Trophoblast cell (in vitro differentiated cells and primary cell): Measurements from ENCODE around the gene AFG3L2.

Experiments used
- DNase-seq, 2 donors: peaks; one replicate each; pipeline ENCODE4 v3.0.0-alpha.2; 2016
- H2AFZ ChIP-seq: 2 replicates; pipeline ENCODE4 v1.6.1; 2013; ENCODE audit warnings: low read length, moderate library complexity, mild to moderate bottlenecking; ENCODE audit not compliant: insufficient read depth, poor library complexity
- H2AK5ac ChIP-seq: 2 replicates; pipeline ENCODE4 v1.6.1; 2013; ENCODE audit warnings: mild to moderate bottlenecking, low read length
- H2BK120ac ChIP-seq: 2 replicates; pipeline ENCODE4 v1.6.1; 2013; ENCODE audit warnings: low read length, mild to moderate bottlenecking, moderate library complexity; ENCODE audit not compliant: insufficient read depth, poor library complexity
- H2BK12ac ChIP-seq: 2 replicates; pipeline ENCODE4 v1.6.1; 2013; ENCODE audit warnings: mild to moderate bottlenecking, low read length, moderate library complexity
- H2BK5ac ChIP-seq: 2 replicates; pipeline ENCODE4 v1.6.1; 2013; ENCODE audit warnings: low read length, low read depth, moderate library complexity, mild to moderate bottlenecking; ENCODE audit not compliant: poor library complexity
- H3K14ac ChIP-seq: 2 replicates; pipeline ENCODE4 v1.6.1; 2013; ENCODE audit warnings: mild to moderate bottlenecking, low read length
- H3K18ac ChIP-seq: 2 replicates; pipeline ENCODE4 v1.6.1; 2013; ENCODE audit warnings: mild to moderate bottlenecking, low read length
- H3K23ac ChIP-seq: 2 replicates; pipeline ENCODE4 v1.6.1; 2013; ENCODE audit warnings: low read length
- H3K27ac ChIP-seq: 2 replicates; pipeline ENCODE4 v1.5.1; 2013; ENCODE audit warnings: low read depth, mild to moderate bottlenecking, inconsistent platforms, low read length, moderate library complexity
- H3K27me3 ChIP-seq: 2 replicates; pipeline ENCODE4 v1.6.1; 2013; ENCODE audit warnings: inconsistent platforms, mild to moderate bottlenecking, low read length, moderate library complexity; ENCODE audit not compliant: insufficient read depth
- H3K36me3 ChIP-seq, 2 experiments: 1 replicate in 1 of 2; 2 replicates in 1 of 2; pipeline ENCODE4 v1.6.1; 2013; ENCODE audit warnings: low read length in 2 of 2, mild to moderate bottlenecking in 2 of 2, moderate library complexity in 1 of 2; ENCODE audit not compliant: insufficient read depth in 2 of 2, control insufficient read depth in 1 of 2
- H3K4ac ChIP-seq: 2 replicates; pipeline ENCODE4 v1.6.1; 2013; ENCODE audit warnings: low read depth, mild to moderate bottlenecking, low read length, moderate library complexity
- H3K4me1 ChIP-seq, 2 experiments: 1 replicate in 1 of 2; 2 replicates in 1 of 2; pipeline ENCODE4 v1.6.1; 2013; ENCODE audit warnings: low read length in 2 of 2, mild to moderate bottlenecking in 2 of 2, moderate library complexity in 1 of 2; ENCODE audit not compliant: insufficient read depth in 2 of 2, control insufficient read depth in 1 of 2
- H3K4me2 ChIP-seq: 2 replicates; pipeline ENCODE4 v1.6.1; 2013; ENCODE audit warnings: inconsistent platforms, mild to moderate bottlenecking, low read length, moderate library complexity
- H3K4me3 ChIP-seq: 2 replicates; pipeline ENCODE4 v1.5.1; 2013; ENCODE audit warnings: mild to moderate bottlenecking, low read depth, low read length, inconsistent platforms
- H3K79me1 ChIP-seq: one replicate; pipeline ENCODE4 v1.6.1; 2013; ENCODE audit warnings: low read length
- H3K79me2 ChIP-seq: 2 replicates; pipeline ENCODE4 v1.6.1; 2013; ENCODE audit warnings: low read length, mild to moderate bottlenecking; ENCODE audit not compliant: control insufficient read depth, insufficient read depth, poor library complexity
- H3K9ac ChIP-seq: 2 replicates; pipeline ENCODE4 v1.6.1; 2013; ENCODE audit warnings: mild to moderate bottlenecking, low read length
- H3K9me3 ChIP-seq: 2 replicates; pipeline ENCODE4 v1.6.1; 2013; ENCODE audit warnings: low read depth, mild to moderate bottlenecking, control low read depth, inconsistent platforms, low read length; ENCODE audit not compliant: insufficient read depth
- H4K12ac ChIP-seq: 2 replicates; pipeline ENCODE4 v1.6.1; 2013; ENCODE audit warnings: low read depth, mild to moderate bottlenecking, low read length, moderate library complexity
- H4K8ac ChIP-seq: 2 replicates; pipeline ENCODE4 v1.6.1; 2013; ENCODE audit warnings: low read depth, mild to moderate bottlenecking, low read length, moderate library complexity
- H4K91ac ChIP-seq: one replicate; pipeline ENCODE4 v1.6.1; 2013; ENCODE audit warnings: low read depth, mild to moderate bottlenecking, low read length, moderate library complexity
- WGBS: extraction: QIAGEN DNeasy Blood & Tissue Kit; methylation state at CpG from one replicate; pipeline ENCODE4 v1.1.7; 2013; ENCODE audit warnings: missing lambda C conversion rate; ENCODE audit not compliant: insufficient read length, insufficient coverage; ENCODE audit errors: extremely low coverage; 5-methylcytosine and 5-hydroxymethylcytosine counted together

AFG3L2 gene

DNA sequence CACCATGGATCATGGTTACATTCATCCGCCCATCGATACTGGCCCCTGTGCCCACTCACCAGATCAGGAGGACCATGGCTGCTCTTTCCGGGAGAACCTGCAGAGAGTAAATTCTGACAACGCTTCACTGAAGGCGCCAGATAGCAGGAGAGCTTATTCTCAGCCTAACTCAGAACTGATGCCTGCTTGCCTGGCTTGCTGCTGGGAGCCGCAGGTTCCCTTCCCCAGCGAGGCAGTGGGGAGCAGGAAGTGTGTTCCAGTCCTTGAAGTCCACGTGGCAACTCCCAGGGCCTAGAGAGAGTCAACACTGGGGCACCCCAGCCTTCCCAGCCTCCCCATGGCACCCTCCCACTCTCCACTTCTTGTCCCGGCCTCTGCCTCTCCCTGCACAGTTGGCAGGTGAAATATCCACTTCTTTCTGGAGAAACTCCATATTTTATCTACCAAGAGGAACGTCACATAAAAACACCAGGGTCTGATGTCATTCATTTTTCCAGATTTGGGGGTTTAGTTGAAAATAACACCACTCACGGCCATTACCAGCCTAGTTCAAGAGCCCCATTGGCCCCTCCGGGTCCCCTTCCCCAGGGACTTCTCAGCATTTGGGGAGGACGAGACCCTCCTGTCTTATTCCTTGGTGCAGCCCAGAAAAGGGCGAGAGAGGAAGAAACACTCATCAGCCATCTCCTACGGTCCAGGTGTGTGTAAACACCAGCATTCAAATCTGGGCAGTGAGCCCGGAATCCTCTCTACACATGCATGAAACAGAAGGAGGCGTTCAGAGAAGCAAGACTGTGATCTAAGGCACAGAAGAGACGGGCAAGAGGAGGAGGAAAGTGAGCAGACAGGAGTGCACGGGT is 72.4 kb downstream of the AFG3L2 start:
- H3K9me3 ChIP-seq: no peaks in the 10 kb centered on the region
- H3K79me2 ChIP-seq: peaks cover 11% of the 10 kb centered on the region
- no peak overlapping the region for H4K12ac ChIP-seq
- no CpG with 5 or more reads among the region's 19 CpGs for WGBS
- H4K8ac ChIP-seq: no peak overlapping the region
- H3K36me3 ChIP-seq: peaks cover 0 to 2% of the 10 kb centered on the region in 2 experiments
- H3K27ac ChIP-seq: no peak overlapping the region
- H3K79me1 ChIP-seq: peaks cover 15% of the 10 kb centered on the region
- peaks cover 2 to 16% of the 10 kb centered on the region in 2 experiments for H3K4me1 ChIP-seq
- no peak overlapping the region for H2BK12ac ChIP-seq
- no peak overlapping the region for H3K14ac ChIP-seq
- no peak overlapping the region for H3K4me3 ChIP-seq
- H3K23ac ChIP-seq: no peak overlapping the region
- H2BK120ac ChIP-seq: no peak overlapping the region
- no peak overlapping the region for H3K4me2 ChIP-seq
- H4K91ac ChIP-seq: no peak overlapping the region
- H3K27me3 ChIP-seq: no peaks in the 10 kb centered on the region
- no peak overlapping the region for H2AK5ac ChIP-seq
- no peak overlapping the region for H3K18ac ChIP-seq
- H2BK5ac ChIP-seq: no peak overlapping the region
- no peak overlapping the region for H3K4ac ChIP-seq
- H2AFZ ChIP-seq: no peak overlapping the region
- no peak overlapping the region for H3K9ac ChIP-seq
- DNase-seq: no peak

- Histone ChIP-seq H3K79me2 (no peaks in the 10 kb centered on the region), H3K4me1 (peaks cover 0 to 13% of the 10 kb centered on the region in 2 experiments), H3K36me3 (no peaks in the 10 kb centered on the region), H3K27me3 (no peaks in the 10 kb centered on the region), H4K8ac (no peak overlapping the region), H3K4me2 (no peak overlapping the region), H4K12ac (no peak overlapping the region), H3K18ac (no peak overlapping the region), H3K4ac (no peak overlapping the region), H3K27ac (no peak overlapping the region), H2BK120ac (no peak overlapping the region), H2AK5ac (no peak overlapping the region), H2BK5ac (no peak overlapping the region), H4K91ac (no peak overlapping the region), H3K79me1 (peaks cover 2% of the 10 kb centered on the region), H3K14ac (no peak overlapping the region), H3K9ac (no peak overlapping the region), H3K9me3 (peaks cover 2% of the 10 kb centered on the region), H3K4me3 (no peak overlapping the region), H2AFZ (no peak overlapping the region), H3K23ac (no peak overlapping the region), H2BK12ac (no peak overlapping the region)
- no peak for DNase-seq
- WGBS: no CpG with 5 or more reads among the region's 14 CpGs
Observed at GRCh38 chr18:12302391-12303147, 74.5 kb downstream of the AFG3L2 start.

GRCh38 chr18:12301263-12302005 is 75.6 kb downstream of the AFG3L2 start:
- WGBS: no CpG with 5 or more reads among the region's 13 CpGs

DNA sequence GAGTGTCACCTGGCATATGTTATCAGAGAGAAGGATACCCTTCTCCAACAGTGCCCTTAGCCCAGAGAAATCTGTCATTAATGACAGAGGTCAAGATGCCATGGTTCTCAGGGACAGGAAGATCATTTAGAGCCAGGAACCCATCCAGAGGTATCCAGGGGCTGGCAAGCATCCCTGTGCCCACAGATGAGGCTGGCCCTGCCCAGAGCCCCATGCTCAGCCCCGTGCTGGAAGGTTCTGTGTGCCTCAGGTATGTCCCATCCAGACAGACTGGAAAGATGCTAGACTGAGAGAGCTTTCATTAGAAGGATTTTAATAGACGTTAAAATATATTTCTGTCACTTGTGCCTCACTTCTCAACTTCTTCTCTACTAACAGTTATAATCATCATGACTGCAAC is 77.2 kb downstream of the AFG3L2 start:
- peaks cover 0 to 2% of the 10 kb centered on the region in 2 experiments for H3K4me1 ChIP-seq
- no peak overlapping the region for H2AK5ac ChIP-seq
- no peak overlapping the region for H3K14ac ChIP-seq
- H4K12ac ChIP-seq: no peak overlapping the region
- H3K23ac ChIP-seq: no peak overlapping the region
- H3K4me3 ChIP-seq: no peak overlapping the region
- no CpG with 5 or more reads among the region's 2 CpGs for WGBS
- no peaks in the 10 kb centered on the region for H3K27me3 ChIP-seq
- H3K9ac ChIP-seq: no peak overlapping the region
- H3K79me2 ChIP-seq: no peaks in the 10 kb centered on the region
- no peak overlapping the region for H4K8ac ChIP-seq
- H3K9me3 ChIP-seq: peaks cover 2% of the 10 kb centered on the region
- no peak overlapping the region for H3K27ac ChIP-seq
- no peaks in the 10 kb centered on the region for H3K36me3 ChIP-seq
- no peak overlapping the region for H3K4me2 ChIP-seq
- no peak overlapping the region for H3K4ac ChIP-seq
- H2BK12ac ChIP-seq: no peak overlapping the region
- H4K91ac ChIP-seq: no peak overlapping the region
- no peak overlapping the region for H2AFZ ChIP-seq
- H3K79me1 ChIP-seq: no peaks in the 10 kb centered on the region
- H2BK120ac ChIP-seq: no peak overlapping the region
- H2BK5ac ChIP-seq: no peak overlapping the region
- DNase-seq: no peak
- H3K18ac ChIP-seq: no peak overlapping the region

More at GRCh38 chr18:12301263-12302005, 75.6 kb downstream of the AFG3L2 start:
- Histone ChIP-seq H3K27me3 (no peaks in the 10 kb centered on the region), H2AFZ (no peak overlapping the region), H2BK5ac (no peak overlapping the region), H4K8ac (no peak overlapping the region), H3K4me1 (peaks cover 0 to 5% of the 10 kb centered on the region in 2 experiments), H3K18ac (no peak overlapping the region), H3K4ac (no peak overlapping the region), H3K79me1 (no peaks in the 10 kb centered on the region), H3K4me2 (no peak overlapping the region), H3K9me3 (peaks cover 2% of the 10 kb centered on the region), H2BK120ac (no peak overlapping the region), H3K79me2 (no peaks in the 10 kb centered on the region), H3K4me3 (no peak overlapping the region), H2BK12ac (no peak overlapping the region), H3K14ac (no peak overlapping the region), H2AK5ac (no peak overlapping the region), H4K91ac (no peak overlapping the region), H4K12ac (no peak overlapping the region), H3K36me3 (no peaks in the 10 kb centered on the region), H3K27ac (no peak overlapping the region), H3K23ac (no peak overlapping the region), H3K9ac (no peak overlapping the region)
- no peak for DNase-seq
